Activated T-cell treated with anti-CD3 and anti-CD28 coated beads, Interleukin-2, amount 50 U/mL, for 24 hours (primary cell): ENCODE results near the gene CCDC92B.

Experiments
- DNase-seq: peaks from one replicate; pipeline ENCODE4 v3.0.0-alpha.2; 2020
- H3K27ac Mint-ChIP-seq: 2 replicates; pipeline ENCODE4 v1.8.0; 2020; ENCODE audit warnings: mild to moderate bottlenecking, mixed read lengths
- H3K27me3 Mint-ChIP-seq: 2 replicates; pipeline ENCODE4 v1.8.0; 2020; ENCODE audit warnings: mixed read lengths
- H3K36me3 Mint-ChIP-seq: 2 replicates; pipeline ENCODE4 v1.8.0; 2020; ENCODE audit warnings: low read depth, mixed read lengths
- H3K4me1 Mint-ChIP-seq: 2 replicates; pipeline ENCODE4 v1.8.0; 2020; ENCODE audit warnings: low read depth, mixed read lengths
- H3K4me3 Mint-ChIP-seq: 2 replicates; pipeline ENCODE4 v1.8.0; 2020; ENCODE audit warnings: mild to moderate bottlenecking, moderate library complexity, mixed read lengths
- H3K9me3 Mint-ChIP-seq: 2 replicates; pipeline ENCODE4 v1.8.0; 2020; ENCODE audit warnings: mixed read lengths

Gene CCDC92B

DNA sequence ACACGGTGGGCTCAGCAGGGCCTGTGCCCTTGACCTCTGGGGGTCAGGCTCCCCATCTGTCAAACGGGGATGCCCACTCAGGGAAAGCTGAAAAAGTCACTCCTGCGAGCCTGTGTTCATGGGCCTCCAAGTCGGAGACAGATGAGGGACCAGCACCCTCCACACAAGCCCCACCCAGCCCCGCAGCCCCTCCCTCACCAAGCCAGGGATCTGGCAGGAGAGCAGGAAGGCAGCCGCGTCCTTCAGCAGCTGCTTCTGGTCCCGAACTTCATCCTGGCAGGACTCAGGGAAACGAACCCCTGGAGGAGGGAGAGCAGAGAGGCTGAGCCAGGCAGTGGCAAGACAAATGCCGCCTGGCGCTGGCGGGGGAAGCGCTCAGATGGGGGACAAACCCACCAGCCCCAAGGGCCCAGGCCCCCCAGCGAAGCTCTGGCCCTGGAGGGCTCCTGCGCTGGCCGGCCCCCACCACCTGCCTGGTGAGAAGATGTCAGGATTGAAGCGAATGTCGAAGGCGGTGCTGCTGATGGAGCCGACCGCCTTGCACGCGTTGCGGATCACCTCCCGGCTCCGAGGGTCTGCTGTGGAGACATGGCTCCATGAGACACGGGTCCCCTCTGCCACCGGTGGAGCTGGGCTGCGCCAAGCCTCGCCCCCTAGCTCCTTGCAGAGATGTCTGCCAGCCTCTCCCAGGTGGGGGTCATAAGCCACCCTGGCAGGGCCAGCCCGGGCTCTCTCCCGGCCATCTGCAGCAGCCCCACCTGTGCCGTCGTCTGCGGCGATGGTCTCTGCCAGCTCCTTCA lies 53.3 kb downstream of the CCDC92B start:
- H3K27me3 Mint-ChIP-seq = no peaks in the 10 kb centered on the region
- peaks cover 84% of the 10 kb centered on the region for H3K36me3 Mint-ChIP-seq
- H3K9me3 Mint-ChIP-seq = no peaks in the 10 kb centered on the region

DNA sequence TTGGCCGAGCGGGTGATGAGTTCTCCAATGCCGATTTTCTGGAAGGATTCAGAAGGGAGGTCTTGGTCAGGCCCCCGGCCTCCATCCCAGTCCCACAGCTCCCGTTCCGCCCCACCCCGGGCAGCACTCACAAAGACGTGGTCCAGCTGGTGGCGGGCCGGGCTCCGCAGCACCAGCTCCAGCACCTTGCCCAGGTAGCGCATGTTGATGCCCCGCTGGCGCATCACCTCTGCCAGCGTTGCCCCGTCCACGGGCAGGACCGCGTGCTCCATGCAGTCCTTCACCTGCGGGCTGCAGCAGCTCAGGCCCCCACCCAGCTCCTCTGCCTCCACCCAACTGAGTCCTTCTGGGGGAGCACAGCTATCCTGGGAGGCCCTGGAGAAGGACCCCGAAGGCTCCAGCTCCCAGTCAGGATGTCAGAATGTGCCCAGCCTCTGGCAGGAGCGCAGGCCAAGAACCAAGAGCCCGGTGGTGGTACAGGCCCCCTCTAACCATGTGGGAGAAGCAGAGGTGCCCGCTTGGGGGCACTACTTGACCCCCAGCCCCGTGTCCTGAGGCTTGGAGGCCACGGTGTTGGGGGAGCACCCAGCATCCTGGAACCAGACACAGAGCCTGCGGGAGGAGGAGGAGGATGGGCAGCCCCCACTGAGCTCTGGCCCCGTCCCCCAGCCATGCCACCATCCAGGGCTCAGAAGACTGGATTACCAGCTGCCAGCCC lies 54.0 kb downstream of the CCDC92B start:
- H3K9me3 Mint-ChIP-seq = no peaks in the 10 kb centered on the region
- no peak overlapping the region for H3K27ac Mint-ChIP-seq
- peak; percentile 29 for DNase-seq
- H3K27me3 Mint-ChIP-seq = no peaks in the 10 kb centered on the region
- H3K36me3 Mint-ChIP-seq = peaks cover 82% of the 10 kb centered on the region
- no peak overlapping the region for H3K4me3 Mint-ChIP-seq
- H3K4me1 Mint-ChIP-seq = no peaks in the 10 kb centered on the region

More for the DNA sequence above, 53.3 kb downstream of the CCDC92B start:
- Mint-ChIP-seq H3K4me3 (no peak overlapping the region), H3K4me1 (no peaks in the 10 kb centered on the region), H3K27ac (no peak overlapping the region)
- peak; percentile 28 for DNase-seq

DNA sequence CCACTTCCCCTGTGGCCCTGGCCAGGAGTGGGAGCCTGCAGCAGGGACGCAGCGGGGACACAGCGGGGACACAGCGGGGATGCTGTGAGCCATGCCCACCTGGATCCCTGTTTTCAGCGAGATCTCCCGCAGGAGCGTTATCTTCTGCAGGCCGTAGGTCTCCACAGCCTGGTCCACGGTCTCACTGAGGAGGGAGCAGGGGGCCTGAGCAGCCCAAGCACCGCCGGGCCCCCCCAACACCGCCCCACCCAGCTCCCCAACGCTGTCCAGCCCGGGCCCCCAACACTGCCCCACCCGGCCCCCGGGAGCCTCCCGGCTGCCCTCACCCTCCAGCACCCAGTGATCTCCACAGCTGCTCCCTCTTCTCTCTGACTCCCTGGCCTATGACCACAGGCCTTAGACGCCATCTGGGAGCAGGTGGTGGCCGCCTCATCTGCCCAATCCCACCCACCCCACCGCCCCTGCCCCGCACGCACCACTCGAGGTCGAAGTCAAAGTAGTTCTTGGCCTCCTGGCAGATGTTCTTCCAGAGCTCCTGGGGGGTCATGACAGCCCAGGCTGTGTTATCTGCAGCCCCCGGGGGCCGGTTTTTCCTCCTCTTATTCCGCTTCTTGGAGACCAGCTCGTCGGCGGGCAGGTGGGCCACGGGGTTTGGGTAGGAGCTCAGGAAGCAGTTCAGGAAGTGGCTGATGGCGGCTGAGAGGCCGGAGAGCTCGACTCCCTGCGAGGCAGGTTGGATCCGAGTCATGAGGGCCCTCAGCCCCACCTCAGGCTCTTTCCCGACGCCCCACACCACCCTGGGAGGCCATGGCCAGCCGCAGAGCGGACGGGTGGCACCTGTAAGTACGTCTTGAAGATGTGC lies 54.8 kb downstream of the CCDC92B start:
- H3K9me3 Mint-ChIP-seq = no peaks in the 10 kb centered on the region
- no peak overlapping the region for H3K4me3 Mint-ChIP-seq
- peak; percentile 24 for DNase-seq
- H3K4me1 Mint-ChIP-seq = peaks cover 2% of the 10 kb centered on the region
- peaks cover 80% of the 10 kb centered on the region for H3K36me3 Mint-ChIP-seq
- no peaks in the 10 kb centered on the region for H3K27me3 Mint-ChIP-seq
- H3K27ac Mint-ChIP-seq = no peak overlapping the region

DNA sequence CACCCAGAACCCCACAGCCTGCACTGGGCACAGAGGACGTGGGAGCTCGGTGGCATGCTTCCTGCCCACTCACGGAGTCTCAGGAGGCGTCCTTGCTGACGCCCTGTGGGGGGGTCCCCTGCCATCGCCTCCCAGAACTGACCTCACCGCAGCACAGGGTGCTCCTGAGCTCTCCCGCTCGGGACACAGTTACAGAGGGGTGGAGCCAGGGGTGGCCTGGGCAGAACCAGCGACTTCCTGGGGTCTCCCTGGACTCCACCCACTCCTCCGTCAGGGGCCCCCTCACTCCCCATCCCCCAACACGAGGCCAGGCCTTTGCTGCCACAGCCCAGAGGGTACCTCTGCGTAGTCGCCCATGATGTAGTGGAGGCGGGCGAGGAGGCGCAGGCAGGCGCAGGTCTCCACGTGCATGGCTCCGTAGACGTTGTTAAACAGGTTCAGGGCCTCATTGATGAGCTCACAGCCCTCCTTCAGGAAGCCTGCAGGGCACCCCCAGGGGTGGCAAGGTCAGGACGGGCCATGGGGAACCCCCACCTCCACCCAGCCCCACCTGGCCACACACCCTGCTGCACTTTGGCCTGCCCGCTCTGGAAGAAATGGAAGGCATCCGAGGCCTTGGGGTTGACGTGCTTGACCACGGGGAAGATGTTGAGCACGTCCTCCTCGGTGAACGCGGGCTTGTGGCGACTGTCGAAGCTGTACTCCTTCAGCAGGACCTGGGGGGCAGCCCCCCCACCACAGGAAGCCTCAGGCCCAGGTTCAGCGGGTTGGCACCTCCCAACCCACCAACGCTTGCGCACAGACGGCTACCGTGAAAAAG lies 55.7 kb downstream of the CCDC92B start:
- Mint-ChIP-seq H3K36me3 (peaks cover 80% of the 10 kb centered on the region), H3K4me1 (peaks cover 7% of the 10 kb centered on the region), H3K27ac (peak overlapping the region; percentile 52), H3K27me3 (no peaks in the 10 kb centered on the region), H3K4me3 (no peak overlapping the region), H3K9me3 (no peaks in the 10 kb centered on the region)
- peak; percentile 31 for DNase-seq

DNA sequence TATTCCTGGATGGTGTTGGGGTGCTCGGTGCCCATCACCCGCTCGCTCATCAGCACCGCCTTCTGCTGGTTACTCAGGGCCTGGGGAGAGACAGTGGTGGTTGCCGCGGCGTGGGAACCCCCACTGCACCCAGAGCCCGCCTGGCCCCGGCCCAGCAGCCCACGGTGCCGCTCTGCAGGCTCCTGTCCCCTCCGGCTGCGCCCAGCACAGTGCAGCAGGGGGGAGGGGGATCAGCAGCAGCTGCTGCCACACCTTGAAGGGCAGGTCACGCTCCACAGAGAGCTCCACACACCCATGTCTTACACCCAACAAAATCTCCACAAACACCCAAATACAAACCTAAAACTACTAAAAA lies 56.7 kb downstream of the CCDC92B start:
- Mint-ChIP-seq H3K4me1 (peaks cover 7% of the 10 kb centered on the region), H3K4me3 (no peak overlapping the region), H3K9me3 (no peaks in the 10 kb centered on the region), H3K36me3 (peaks cover 81% of the 10 kb centered on the region), H3K27me3 (no peaks in the 10 kb centered on the region), H3K27ac (no peak overlapping the region)
- DNase-seq = peak; percentile 22

DNA sequence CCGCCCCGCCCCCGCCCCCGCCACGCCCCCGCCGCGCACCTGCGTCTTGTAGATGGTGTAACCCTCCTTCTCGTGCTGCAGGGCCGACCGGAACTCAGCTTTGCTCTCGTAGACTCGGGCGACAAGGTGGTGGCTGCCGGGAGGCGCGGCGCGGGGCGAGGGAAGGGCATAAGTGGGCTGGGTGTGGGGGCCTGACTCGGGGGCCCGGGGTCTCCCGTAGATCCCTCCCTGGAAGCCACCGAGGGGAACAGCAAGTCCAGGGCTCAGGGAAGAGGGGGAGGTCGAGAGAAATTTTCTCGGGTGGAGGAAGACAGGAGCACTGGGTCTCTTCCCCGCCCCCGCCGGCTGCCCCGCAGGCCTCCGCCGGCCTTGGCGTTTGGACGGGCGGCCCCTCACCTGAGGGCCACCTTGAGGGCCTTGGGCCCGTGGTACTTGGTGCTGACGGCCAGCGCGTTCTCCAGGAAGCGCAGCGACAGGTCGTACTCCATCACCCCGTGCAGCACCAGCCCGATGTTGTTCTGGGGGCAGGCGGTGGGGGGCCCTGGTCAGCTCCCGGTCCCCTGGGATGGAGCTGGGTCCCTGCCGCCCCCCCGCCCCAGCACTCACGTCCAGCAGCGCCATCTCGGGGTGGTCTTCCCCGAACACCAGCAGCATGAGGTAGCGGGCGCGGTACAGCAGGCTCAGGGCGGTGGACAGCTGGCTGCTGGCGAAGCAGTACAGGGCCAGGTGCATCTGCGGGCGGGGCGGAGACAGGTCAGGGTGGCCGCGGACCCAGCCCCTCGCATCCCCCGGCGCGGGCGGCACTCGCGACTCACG lies 57.3 kb downstream of the CCDC92B start:
- Mint-ChIP-seq H3K4me1 (peaks cover 7% of the 10 kb centered on the region), H3K27ac (no peak overlapping the region), H3K27me3 (no peaks in the 10 kb centered on the region), H3K4me3 (no peak overlapping the region), H3K36me3 (peaks cover 80% of the 10 kb centered on the region), H3K9me3 (no peaks in the 10 kb centered on the region)
- DNase-seq = peak; percentile 28

DNA sequence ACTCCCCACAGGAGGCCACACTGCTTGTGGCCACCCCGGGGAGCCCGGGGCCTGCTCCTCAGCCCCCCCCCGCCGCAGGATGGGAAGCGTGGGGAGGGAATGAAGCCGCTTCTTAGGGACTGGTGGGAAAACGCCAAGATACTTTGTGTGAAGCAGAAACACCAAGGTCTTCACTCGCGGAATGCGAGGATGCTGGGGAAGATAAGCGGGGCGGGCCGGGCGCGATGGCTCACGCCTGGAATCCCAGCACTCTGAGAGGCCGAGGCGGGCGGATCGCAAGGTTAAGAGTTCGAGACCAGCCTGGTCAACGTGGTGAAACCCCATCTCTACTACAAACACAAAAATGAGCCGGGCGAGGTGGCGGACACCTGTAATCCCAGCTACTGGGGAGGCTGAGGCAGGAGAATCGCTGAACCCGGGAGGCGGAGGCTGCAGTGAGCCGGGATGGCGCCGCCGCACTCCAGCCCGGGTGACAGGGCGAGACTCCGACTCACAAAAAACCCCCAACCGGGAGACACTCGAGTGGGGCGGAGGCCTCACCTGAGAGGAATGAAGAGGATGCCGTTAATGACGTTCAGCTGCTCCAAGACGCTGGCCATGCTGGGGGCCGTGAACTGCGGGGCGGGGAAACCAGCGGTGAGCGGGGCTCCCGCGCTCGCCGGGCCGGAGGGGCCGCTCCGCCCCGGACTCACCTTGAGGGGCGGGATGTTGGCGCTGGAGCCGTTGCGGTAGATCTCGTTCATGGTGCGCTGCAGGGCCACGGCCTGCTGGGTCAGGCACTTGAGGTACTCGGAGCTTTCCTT lies 58.2 kb downstream of the CCDC92B start:
- peaks cover 71% of the 10 kb centered on the region for H3K36me3 Mint-ChIP-seq
- H3K27ac Mint-ChIP-seq = peak overlapping the region; percentile 61
- no peaks in the 10 kb centered on the region for H3K27me3 Mint-ChIP-seq
- no peak overlapping the region for H3K4me3 Mint-ChIP-seq
- peak; percentile 26 for DNase-seq
- H3K9me3 Mint-ChIP-seq = no peaks in the 10 kb centered on the region
- peaks cover 7% of the 10 kb centered on the region for H3K4me1 Mint-ChIP-seq

DNA sequence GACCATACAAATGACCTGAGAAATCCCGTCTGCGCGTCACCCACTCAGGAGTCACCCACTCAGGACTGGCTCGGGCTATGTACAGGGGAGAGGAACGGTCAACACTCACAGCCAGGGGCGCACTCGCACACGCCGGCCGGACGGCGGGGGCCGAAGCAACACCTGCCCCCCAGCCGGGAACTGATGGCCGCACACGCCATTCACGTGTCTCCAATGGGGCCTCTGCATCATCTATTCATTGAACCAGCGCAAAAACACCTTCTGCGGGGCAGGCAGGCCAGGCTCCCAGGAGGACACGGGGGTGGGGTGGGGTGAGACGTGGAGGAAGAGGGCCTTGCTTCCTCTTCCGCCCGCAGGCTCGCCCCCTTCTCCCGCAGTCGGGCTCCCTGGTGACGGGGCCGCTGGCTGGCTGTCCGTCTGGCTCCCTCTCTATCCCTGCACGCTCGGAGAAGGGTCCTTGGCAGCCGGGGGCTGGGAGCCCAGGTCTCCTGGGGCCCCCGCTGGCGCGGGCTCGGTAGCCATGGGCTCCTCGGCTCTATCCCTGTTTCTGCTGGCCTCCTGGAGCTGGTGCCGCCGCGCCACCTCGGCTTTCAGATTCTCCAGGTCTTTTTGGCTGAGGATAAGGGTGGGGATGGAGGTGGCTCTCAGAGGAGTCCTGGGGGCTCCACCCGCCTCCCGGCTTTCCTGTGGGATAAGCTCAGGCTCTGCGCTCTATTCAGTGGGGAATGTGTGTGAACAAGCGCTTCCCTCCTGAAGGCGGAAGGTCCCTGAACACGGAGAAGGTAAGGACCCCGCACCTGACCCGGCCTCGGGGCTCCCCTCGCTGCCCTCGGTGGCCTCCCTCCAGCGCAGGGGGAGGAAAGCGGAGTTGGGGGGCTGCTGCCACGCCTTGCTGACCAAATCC lies 59.0 kb downstream of the CCDC92B start:
- no peak overlapping the region for H3K4me3 Mint-ChIP-seq
- peak overlapping the region; percentile 64 for H3K27ac Mint-ChIP-seq
- peaks cover 69% of the 10 kb centered on the region for H3K36me3 Mint-ChIP-seq
- H3K4me1 Mint-ChIP-seq = peaks cover 7% of the 10 kb centered on the region
- DNase-seq = peak; percentile 34
- no peaks in the 10 kb centered on the region for H3K9me3 Mint-ChIP-seq
- no peaks in the 10 kb centered on the region for H3K27me3 Mint-ChIP-seq

DNA sequence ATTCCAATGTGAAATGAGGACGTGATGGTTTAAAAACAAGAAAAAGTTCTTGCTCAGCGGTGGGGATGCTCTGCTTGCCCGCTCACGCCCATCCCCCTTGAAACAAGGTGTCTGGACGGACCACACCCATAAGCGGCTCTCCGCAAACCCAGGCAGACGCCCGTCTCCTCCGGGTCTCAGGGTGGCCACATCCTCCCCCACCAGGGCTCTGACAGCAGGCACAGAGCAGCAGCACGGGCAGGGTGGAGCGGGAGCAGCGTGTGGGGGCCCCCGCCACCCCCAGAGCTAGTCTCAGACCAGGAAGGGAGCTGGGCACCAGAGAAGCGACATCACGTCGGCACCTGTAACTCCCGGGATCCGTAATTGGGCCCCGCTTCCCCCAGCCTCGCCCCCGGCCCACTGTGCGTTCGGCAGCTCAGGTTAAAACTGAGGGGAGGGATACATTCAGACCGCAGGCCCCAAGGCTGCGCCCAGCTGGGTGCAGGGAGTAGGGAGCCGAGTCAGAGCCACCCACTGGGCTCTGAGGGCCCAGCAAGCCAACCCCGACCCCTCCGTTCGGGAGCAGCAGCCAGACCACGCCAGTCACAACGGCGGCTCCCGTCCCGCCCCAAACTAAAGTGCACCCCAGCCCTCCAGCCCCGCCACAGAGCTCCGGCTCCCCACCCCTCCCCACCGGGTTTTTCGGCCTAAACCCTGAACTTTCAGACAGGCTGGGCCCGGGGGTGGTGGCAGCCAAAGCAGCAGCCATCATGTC lies 59.9 kb downstream of the CCDC92B start:
- Mint-ChIP-seq H3K9me3 (no peaks in the 10 kb centered on the region), H3K36me3 (peaks cover 66% of the 10 kb centered on the region), H3K27ac (peak overlapping the region; percentile 78), H3K27me3 (no peaks in the 10 kb centered on the region), H3K4me3 (peak overlapping the region; percentile 11), H3K4me1 (peaks cover 7% of the 10 kb centered on the region)
- DNase-seq = no peak

DNA sequence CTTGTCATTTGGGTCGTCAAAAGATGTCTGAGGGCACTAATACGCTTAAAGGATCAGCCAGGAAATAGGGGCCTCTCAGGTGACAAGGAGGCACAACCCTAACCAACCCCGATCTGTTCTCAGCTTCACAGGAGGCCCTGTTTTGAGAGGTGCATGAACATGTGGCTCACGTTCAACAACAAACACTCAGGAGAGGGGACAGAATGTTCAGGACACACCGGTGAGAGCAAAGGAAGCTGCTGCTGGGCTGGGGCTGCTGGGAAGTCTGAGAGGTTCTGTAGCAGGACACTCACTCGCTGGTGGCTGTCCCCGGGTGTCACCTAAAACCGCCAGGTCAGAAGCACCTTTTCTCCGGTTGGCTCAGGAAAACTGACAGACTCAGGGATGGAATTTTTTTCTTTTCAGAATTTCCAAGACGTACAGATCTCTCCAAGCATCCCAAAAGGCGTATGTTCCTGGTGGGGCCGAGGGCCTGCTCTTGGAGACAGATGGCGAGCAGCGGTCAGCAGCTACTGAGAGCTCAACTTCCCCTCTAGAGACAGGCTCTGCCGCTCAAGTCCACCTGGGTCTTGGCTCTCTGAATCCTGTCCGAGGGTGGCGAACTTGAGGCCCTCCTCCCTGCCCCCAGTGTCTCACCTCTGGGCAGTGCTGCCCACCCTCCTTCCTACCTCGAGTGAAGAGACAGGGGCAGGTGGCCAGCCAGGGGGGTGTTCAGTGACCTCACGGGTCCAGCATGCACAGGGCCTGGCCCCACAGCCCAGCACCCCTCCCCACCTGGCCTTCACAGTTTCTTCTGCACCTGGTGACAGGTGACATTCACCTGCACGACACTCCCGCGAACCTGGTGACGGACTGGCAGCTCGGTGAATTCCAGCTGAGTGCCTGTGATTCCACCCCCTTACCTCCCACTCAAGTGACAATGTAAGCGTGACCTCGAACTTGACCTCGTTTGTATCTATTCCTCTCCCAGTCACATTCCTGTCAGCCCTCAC lies 60.8 kb downstream of the CCDC92B start:
- Mint-ChIP-seq H3K4me3 (peak overlapping the region; percentile 11), H3K27me3 (no peaks in the 10 kb centered on the region), H3K4me1 (peaks cover 7% of the 10 kb centered on the region), H3K9me3 (no peaks in the 10 kb centered on the region), H3K27ac (peak overlapping the region; percentile 78), H3K36me3 (peaks cover 67% of the 10 kb centered on the region)
- DNase-seq = no peak

DNA sequence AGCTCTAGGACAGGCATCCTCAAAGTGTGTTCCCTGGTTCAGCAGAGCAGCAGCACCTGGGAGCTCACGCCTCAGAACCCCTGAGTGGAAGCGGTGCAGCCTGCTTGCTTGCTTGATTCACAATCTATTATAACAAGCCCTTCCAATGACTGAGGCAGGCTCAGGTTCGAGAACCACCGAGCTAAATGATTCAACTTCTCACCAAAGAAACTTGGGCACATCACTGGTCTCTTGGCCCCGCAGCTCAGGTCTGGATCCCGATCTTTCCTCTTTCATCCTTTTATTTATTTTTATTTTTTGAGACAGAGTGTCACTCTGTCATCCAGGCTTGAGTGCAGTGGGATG lies 62.4 kb downstream of the CCDC92B start:
- Mint-ChIP-seq H3K27ac (peak overlapping the region; percentile 85), H3K27me3 (no peaks in the 10 kb centered on the region), H3K4me3 (no peak overlapping the region), H3K9me3 (no peaks in the 10 kb centered on the region), H3K4me1 (peaks cover 7% of the 10 kb centered on the region), H3K36me3 (peaks cover 73% of the 10 kb centered on the region)
- DNase-seq = no peak
